Jurkat, Clone E6-1 (cell line): ENCODE measurements around the gene NCBP1.
"Not testable (repeated sequence)": the region's sequence is repeated elsewhere in the genome, so short reads cannot be mapped to it uniquely, and the experiment has no call there.

Experiments
- DNase-seq: peaks from one replicate; pipeline ENCODE4 v3.0.0-alpha.2; 2011; ENCODE audit warnings: low read depth, low spot score
- H3K4me3 ChIP-seq: 2 replicates; pipeline ENCODE4 v1.5.1; 2011; ENCODE audit warnings: mild to moderate bottlenecking, low read length, control low read depth, moderate library complexity

Gene NCBP1

DNA sequence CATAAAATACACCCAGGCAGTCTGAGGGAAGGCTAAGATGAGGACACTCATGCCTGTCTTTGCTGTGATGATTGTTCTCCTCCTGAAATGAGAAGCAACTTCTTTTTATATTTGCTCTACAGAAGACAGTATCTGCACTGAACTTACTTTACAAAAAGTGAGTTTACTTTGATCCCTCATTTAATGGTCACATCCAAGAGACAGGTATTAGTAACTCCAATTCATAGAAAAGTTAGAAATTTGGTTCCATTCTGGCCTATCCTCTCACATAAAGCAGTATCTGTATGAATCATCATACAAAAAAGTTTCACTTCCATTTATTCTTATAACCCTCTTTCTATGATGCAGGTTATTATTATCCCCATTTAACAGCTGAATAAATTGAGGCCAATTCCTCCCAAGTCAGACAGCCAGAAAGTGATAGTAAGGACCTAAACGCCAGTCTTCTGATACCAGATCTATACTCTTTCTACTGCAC is 15.6 kb upstream of the NCBP1 start:
- no peak overlapping the region for H3K4me3 ChIP-seq
- DNase-seq: no peak

DNA sequence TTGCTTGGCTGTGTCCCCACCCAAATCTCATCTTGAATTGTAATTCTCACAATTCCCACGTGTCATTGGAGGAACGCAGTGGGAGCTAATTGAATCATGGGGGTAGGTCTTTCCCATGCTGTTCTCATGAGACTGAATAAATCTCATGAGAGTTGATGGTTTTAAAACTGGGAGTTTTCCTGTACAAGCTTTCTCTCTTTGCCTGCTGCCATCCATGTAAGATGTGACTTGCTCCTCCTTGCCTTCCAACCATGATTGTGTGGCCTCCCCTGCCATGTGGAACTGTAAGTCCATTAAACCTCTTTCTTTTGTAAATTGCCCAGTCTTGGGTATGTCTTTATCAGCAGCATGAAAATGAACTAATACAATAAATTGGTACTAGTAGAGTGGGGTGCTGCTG is 13.6 kb upstream of the NCBP1 start:
- not testable (repeated sequence) for DNase-seq, H3K4me3 ChIP-seq

DNA sequence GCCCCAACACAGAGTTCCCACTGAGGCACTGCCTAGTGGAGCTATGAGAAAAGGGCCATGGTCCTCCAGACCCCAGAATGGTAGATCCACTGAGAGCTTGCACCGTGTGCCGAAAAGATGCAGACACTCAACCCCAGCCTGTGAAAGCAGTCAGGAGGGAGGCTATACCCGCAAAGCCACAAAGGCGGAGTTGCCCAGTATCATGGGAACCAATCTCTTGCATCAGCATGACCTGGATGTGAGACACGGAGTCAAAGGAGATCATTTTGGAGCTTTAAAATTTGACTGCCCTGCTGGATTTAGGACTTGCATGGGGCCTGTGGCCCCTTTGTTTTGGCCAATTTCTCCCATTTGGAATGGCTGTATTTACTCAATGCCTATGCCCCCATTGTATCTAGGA is 11.1 kb upstream of the NCBP1 start:
- not testable (repeated sequence) for DNase-seq, H3K4me3 ChIP-seq

DNA sequence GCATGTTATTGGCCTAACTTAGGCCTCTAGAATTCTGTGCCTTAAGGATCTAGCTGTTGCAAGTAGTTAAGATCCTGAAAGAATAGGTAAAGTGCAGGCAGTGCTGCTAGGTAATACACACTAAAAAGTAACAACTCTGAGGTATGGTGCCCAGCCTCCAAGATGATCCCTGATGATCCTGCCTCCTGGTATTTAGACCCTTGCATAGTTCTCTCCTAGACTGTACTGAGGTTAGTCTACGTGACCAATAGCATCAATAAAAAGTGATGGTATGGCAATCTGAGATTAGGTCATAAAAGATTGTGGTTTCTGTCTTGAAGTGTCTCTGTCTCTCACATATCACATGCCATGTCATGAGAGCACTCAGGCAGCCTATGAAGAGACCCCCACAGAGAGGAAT is 9.7 kb upstream of the NCBP1 start:
- no peak for DNase-seq
- no peak overlapping the region for H3K4me3 ChIP-seq

DNA sequence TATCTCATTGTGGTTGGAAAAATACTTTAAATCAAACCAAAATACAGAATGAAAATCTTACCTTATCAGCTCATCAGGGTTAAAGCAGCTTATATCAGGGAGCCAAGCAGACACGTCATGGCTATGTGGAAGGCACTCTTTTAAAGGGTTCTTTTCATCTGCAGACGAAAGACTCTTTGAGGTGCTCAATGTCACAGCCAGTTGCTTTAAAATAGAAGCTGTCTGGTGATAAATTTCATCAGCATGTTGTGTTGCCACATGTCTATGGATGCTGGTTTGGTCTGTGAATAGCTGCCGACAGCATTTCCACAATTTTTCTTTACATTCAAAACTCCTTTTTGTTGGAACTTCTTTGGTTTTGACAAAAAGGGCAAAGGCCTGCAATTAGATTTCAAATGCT is 8.0 kb upstream of the NCBP1 start:
- no peak overlapping the region for H3K4me3 ChIP-seq
- DNase-seq: no peak

DNA sequence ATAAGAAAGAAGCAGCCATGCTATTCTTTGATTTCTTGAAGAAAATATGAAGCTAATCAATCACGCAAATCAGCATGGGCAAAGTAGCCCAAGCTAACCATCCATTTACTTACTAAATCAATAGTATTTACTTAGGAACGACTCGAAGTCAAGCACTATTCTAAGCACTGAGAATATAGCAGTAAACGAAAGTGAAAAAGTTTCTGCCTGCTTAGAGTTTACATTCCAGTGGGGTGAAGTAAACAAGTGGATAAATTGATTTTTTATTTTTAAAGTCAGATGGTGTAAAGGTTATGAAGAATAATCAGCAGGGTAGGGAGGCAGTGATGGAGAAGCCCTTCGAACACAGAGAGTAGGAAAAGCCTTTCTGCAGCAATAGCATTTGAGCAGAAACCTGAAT is 6.0 kb upstream of the NCBP1 start:
- no peak for DNase-seq
- H3K4me3 ChIP-seq: no peak overlapping the region

DNA sequence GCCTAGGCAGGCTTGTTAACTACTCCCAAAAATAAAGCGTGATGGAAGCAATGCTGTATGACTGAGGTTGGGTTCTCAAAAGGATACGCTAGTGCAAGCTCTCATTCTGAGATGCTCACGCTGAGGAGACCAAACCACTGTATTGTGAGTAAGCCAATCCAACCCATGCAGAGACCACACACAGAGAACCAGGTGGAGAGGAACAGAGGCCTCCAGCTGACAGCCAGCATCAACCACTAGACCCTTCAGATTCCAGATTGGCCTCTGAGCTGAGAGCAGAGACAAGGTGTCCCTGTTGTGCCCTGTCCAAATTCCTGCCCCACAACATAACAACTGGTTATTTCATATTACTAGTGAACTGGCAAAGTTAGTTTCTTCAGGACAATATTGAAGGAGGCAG is 5.0 kb upstream of the NCBP1 start:
- DNase-seq: no peak
- no peak overlapping the region for H3K4me3 ChIP-seq

DNA sequence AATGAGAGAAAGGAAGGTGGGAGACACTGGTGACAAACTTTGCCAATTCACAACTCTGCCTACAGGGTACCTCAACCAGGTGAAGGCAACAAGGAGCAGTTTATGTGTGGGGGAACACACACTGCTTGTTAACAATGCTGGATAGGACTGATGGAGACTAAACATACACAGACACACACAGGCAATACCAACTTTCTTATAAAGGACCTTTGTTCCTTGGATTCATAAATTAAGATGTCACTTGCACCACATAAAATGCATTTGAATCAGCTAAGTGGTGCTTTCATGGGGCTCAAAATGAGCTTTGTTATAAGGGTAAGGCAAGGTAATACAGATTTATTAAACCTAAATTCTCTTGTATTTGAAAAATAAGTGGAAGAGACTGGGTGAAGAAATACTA is 4.5 kb upstream of the NCBP1 start:
- no peak overlapping the region for H3K4me3 ChIP-seq
- DNase-seq: no peak

DNA sequence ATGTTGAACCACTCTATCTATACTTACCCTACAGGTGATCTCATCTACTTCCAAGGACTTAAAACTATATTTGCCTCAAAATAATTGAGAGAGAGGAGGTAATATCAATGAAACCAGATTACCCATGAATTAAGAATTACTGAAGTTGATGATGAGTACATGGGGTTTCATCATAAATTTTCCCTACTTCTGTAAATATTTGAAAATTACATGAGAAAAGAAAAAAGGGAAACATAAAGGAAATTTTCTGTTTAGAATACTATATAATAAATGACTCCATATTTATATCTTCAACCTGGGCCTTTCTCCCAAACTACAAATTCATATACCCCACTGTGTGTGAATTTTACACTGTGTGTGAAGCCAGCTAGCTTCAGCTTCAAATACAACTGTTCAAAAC is 3.0 kb upstream of the NCBP1 start:
- DNase-seq: no peak
- no peak overlapping the region for H3K4me3 ChIP-seq

DNA sequence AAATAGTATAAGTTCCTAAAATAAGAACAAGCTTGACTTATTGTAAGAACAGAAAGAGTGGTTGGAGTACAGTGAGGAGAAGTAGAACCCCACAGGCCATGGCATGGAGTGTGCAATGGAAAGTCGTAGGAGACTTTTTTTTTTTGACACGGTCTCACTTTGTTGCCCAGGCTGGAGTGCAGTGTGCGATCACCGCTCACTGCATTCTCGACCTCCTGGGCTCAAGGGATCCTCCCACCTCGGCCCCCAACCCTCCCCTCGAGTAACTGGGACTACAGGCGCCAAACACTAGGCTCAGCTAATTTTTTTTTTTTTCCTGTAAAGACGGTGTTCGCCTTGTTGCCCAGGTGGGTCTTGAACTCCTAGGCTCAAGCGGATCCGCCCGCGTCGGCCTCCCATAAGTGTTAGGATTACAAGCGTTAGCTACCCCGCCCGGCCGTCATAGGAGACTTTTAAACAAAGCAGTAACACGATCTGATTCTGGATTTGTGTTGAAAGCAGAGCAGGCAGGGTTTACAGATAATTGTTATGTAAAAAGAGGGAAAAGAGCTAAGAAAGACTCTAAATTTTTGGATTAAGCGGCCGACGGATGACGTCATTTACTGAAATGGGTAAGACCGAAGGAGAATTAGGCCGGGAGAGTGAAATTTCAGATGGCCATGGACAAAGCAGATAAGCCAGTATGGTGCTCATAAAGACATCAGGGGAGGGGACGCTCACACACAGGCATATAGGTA is 1.2 kb upstream of the NCBP1 start:
- peak overlapping the region; percentile 97 for H3K4me3 ChIP-seq
- DNase-seq: no peak

DNA sequence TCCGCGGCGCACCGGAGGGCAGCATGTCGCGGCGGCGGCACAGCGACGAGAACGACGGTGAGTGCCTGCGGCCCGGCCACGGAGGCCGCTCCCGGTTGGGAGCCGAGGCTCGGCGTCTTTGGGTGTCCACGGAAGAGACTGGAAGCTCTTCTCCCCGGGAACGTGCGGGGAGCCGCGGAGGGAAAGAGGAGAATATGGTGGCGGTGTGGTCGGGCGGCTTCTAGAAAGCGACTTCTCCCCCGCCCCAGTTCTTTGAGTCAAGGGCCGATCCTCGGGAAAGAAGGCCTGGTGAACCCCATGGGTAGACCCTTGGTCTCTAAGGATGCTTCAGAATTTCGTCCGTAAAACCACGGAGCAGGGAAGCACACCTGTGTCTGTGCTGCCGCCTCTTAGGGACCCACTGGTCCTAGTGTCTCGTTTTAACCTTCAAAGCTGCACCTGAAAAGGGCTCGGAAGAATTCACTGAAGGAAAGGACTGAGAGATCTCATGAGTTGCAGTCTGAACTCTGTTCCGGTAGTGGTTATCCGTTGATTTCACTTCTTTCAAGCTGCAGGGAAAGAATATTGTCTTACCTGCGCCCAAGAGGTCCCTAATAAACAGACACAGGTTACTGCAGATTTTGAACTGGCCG is 354 bp downstream of the NCBP1 start:
- no peak for DNase-seq

DNA sequence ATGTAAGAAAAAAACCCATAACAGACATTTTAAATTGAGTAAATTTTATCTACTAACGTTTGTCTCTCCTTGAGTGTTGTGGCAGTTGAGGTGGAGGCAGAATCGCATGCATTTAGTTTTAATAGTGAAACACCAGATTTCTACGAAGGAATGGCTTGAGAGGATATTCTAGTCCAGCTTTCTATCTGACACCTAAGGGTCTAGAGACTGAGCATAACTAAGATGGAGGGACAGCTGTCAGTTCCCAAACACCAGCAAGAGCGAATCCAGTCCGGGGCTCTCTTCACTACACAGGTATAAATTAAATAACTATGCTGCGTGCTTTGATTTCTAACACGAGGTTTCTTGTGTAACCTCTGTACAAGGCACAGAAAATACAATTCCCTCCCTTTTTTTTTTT is 1.4 kb downstream of the NCBP1 start:
- H3K4me3 ChIP-seq: peak overlapping the region; percentile 97
- no peak for DNase-seq

More for the DNA sequence above, 354 bp downstream of the NCBP1 start:
- peak overlapping the region; percentile 97 for H3K4me3 ChIP-seq

DNA sequence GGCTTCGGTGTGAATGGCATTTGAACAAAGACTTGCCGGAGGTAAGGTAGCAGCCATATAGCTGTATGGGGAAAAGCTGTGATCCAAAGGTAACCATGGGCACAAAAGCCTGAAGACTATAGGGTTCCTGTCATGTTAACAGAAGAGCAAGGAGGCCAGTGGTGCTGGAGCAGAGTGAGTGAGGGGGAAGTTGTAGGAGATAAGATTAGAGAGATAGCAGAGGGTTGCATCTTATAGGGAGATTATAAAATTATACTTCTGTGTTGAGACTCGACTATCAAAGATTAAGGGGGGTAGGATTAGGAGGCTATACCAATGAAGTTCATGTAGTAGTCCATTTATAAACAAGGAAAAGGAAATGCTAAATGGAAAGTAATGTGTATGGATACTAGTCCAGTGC is 3.3 kb downstream of the NCBP1 start:
- no peak overlapping the region for H3K4me3 ChIP-seq
- DNase-seq: no peak

DNA sequence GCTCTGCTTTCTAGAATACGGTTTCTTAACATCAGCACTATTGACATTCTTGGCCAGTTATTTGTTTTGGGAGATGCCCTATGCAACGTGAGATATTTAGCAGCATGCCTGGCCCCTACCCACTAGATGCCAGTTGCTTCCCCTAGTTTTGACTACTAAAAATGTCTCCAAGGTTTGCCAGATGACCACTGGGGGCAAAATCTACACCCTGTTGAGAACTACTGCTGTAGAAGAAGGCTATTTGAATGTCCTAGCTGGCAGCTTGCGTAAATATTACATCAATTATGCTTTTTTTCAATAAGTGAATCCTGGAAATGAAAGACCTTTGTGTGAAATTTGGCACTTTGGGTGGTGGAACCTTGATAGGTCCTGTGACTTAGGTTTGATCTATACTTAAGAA is 5.0 kb downstream of the NCBP1 start:
- DNase-seq: no peak
- no peak overlapping the region for H3K4me3 ChIP-seq

DNA sequence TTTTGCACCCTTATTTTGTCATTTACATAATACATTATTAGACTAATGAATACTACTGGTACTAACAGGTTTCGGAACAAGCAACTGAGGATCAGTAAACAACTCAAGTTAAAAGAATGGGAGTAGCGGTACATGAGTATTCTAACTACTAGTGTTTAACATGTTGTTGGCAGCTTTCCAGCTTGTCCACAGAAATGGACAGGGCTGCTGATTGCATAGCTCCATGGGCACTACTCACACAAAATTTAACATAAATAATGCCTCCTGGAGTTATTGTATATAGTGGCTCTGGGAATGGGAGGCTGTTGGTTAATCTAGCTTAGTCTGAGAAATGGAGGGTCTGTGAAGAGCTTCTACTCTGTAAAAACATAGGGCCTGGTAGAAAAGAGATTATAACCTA is 6.7 kb downstream of the NCBP1 start:
- H3K4me3 ChIP-seq: no peak overlapping the region
- no peak for DNase-seq

DNA sequence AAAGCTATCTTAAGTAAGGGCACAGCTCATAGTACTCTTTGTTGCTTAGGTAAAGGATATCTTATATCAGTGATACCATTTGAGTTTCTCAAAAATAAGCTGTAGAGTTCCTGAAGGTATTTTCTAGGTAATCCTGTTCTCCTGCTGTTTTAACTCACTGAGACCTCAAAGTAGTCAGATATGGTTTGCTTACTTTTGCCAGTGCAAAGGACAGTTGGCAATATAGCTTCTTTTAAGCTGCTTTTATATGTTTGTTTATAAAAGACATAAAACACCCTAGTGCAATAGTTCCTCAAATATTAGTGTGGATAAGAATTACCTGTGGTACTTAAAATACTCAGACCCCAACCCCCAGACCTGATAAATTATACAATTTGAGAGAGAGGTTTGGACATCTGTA is 12.1 kb downstream of the NCBP1 start:
- no peak overlapping the region for H3K4me3 ChIP-seq
- no peak for DNase-seq

DNA sequence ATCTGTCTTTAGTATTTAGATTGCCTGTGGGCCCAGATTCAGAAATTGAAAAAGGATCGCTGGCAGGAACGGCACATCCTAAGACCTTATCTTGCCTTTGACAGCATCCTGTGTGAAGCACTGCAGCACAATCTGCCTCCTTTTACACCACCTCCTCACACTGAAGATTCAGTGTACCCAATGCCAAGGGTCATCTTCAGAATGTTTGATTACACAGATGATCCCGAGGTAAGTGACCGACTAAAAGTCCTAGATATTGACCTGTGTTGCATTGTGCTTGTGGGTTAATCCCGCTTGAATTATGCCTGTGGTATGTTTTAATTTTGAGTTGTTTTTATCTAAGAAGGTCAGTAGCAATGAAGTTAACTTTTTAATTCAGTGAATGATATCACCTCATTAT is 14.4 kb downstream of the NCBP1 start:
- DNase-seq: no peak
- H3K4me3 ChIP-seq: no peak overlapping the region

DNA sequence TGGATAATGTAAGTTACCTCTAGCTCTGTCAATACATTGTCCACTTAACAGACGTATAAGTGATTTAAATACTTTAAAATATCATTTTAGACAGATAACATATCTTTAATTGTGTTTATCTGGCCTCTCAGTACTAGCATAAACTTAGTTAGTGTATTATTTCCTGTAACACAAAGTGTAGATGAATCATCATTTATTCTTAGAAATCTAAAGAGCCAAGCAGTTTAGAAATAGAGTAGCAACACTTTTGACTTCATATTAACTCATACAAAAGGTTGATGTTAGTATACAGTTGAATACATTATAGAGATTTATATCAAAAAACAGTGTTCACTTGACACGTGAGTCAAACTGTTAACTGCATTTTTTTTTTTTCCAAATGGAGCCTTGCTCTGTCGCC is 18.0 kb downstream of the NCBP1 start:
- DNase-seq: no peak
- no peak overlapping the region for H3K4me3 ChIP-seq

DNA sequence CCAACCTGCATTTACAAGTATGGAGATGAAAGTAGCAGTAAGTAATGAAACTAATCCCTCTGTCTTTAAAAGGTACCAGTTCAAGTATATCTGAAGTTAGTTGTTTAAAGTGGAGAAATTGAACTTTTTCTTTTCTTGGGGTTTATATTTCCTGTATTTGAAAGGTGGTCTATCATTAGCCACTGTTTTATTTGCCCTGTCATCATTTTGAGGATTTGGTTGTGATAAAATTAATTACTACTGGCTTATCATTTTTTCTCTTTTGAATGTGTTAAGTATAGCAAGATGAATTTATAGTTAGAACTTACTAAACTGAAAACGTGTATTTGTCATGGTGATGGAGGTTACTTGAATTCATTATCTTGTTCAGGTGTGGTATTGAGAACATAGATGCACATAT is 25.1 kb downstream of the NCBP1 start:
- no peak overlapping the region for H3K4me3 ChIP-seq
- no peak for DNase-seq

DNA sequence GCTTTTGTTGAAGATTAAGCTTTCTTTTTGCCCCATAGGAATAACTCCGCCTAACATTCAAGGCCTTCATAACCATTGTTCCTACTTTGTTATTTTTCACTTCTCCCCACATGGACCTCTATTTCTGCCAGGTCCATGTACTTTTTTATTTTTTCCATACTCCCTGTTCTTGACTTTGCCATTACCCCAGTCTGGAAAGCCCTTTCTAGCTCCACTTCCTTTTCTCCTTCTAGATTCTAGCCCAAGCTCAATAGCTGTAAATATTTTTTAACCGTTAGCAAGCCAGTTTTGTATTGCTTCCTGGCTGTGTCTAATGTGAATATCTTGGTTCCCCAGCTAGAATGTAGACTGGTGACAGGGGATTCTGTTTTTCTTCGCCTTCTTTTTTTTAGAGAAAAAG is 26.1 kb downstream of the NCBP1 start:
- no peak for DNase-seq
- no peak overlapping the region for H3K4me3 ChIP-seq

DNA sequence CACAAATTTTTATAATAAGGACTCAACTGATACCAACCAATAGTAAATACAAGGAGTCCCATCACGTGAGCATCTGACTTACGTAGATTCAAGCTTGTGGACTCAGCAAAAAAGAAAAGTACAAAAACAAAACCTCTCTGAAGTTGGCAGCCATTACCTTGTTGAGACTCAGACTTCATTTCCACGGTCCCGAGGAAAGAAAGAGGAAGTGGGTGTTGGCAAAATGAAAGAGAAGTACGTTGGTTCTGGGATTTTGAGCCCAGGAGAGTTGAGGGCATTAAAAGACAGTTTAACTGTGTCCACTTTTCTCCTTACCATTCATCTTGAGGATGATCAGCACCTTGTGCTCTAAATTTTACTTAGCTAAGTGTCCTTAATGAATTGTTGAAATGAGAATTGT is 26.7 kb downstream of the NCBP1 start:
- DNase-seq: no peak
- H3K4me3 ChIP-seq: no peak overlapping the region
